GM21367 (cell line): ENCODE data around the gene ZDHHC8.

Experiments
- ATAC-seq: cut with Tn5 transposase; IDR thresholded peaks from one replicate; pipeline ENCODE4 v1.9.1; 2021; ENCODE audit not compliant: unreplicated experiment

ZDHHC8 gene

GRCh38 chr22:20096574-20097420, 34.8 kb upstream of the ZDHHC8 start:
- no peak for ATAC-seq

GRCh38 chr22:20099099-20099711, 32.4 kb upstream of the ZDHHC8 start:
- no peak for ATAC-seq

GRCh38 chr22:20101638-20102037, 30.0 kb upstream of the ZDHHC8 start:
- ATAC-seq = no peak

GRCh38 chr22:20102203-20102780, 29.3 kb upstream of the ZDHHC8 start:
- ATAC-seq = no peak

GRCh38 chr22:20105456-20106204, 26.0 kb upstream of the ZDHHC8 start:
- ATAC-seq = no peak

- ATAC-seq = no peak
Observed at GRCh38 chr22:20106205-20106848, 25.3 kb upstream of the ZDHHC8 start.

- no peak for ATAC-seq
Observed at GRCh38 chr22:20106849-20107237, 24.8 kb upstream of the ZDHHC8 start.

GRCh38 chr22:20107471-20107901, 24.1 kb upstream of the ZDHHC8 start:
- ATAC-seq = no peak

GRCh38 chr22:20107951-20108756, 23.4 kb upstream of the ZDHHC8 start:
- ATAC-seq = no peak

GRCh38 chr22:20108757-20109230, 22.8 kb upstream of the ZDHHC8 start:
- no peak for ATAC-seq

- no peak for ATAC-seq
Observed at GRCh38 chr22:20109411-20110358, 21.9 kb upstream of the ZDHHC8 start.

- ATAC-seq = no peak
Observed at GRCh38 chr22:20110359-20110985, 21.1 kb upstream of the ZDHHC8 start.

GRCh38 chr22:20111045-20111688, 20.4 kb upstream of the ZDHHC8 start:
- ATAC-seq = no peak

- no peak for ATAC-seq
Observed at GRCh38 chr22:20111689-20112622, 19.6 kb upstream of the ZDHHC8 start.

GRCh38 chr22:20112623-20113511, 18.7 kb upstream of the ZDHHC8 start:
- no peak for ATAC-seq
